ENCODE data around the gene VMO1. TPM values are rescaled to one million over a fixed set of nuclear protein-coding genes. Genes with fewer than 3 reads are reported as not detected.

VMO1 gene
- polyA plus RNA-seq, 1 donor (not counting 4 experiments of a cell fraction or from before 2014, with no cell fraction given) = 0.14 TPM

DNA sequence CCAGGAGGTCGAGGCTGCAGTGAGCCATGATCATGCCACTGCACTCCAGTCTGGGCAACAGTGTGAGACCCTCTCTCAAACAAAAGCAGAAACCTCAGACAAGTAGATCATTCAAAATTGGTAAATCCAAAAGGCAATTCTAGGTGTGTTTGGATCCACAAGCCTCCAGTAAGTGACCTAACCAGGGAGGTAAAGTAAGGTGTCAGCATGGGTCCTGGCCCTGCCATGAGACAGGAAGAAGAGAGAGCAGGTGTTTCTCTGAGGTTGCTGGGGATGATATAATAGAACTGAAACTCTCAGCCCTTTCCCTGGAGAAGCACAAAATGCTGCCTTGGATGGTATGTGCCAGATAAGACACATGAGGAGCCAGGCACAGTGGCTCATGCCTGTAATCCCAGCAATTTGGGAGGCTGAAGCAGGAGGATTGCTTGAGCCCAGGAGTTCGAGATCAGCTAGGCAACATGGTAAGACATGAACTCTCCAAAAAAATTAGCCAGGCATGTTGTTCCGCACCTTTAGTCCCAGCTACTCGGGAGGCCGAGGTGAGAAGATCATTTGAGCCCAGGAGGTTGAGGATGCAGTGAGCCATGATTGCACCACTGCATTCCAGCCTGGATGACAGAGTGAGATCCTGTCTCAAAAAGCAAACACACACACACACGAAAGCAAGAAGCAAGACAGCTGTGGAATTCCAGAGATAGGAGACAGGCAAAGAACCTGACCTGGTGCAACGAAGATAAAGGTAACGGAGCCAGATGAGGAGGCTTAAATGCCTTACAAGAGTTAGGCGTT lies 8.0 kb downstream of the VMO1 start:
- no peaks in the 10 kb centered on the region for H3K36me3 ChIP-seq (ENCODE audit: control insufficient read depth in 2 of 2, extremely low read depth in 1 of 2, insufficient read depth in 2 of 2, low read length in 2 of 2)
- no peak for FAIRE-seq
- no peak overlapping the region for H3K27ac ChIP-seq (ENCODE audit: control insufficient read depth, insufficient read depth, low read length)
- H3K9me1 ChIP-seq (ENCODE audit: control insufficient read depth, extremely low read depth, insufficient read depth, low read length) = no peaks in the 10 kb centered on the region
- no peak overlapping the region for H3K9ac ChIP-seq (ENCODE audit: control insufficient read depth, extremely low read depth, insufficient read depth, low read length)
- no peaks in the 10 kb centered on the region for H3K4me1 ChIP-seq (ENCODE audit: control insufficient read depth, extremely low read depth, insufficient read depth, low read length)
- dilution Hi-C loops (cut with MboI; ENCODE audit: extremely low pct_ligation_motif_present, low sequenced_read_pairs) = no loop called here
- peaks cover 20% of the 10 kb centered on the region for H3K27me3 ChIP-seq (ENCODE audit: control insufficient read depth, extremely low read depth, insufficient read depth, low read length)
- no peak overlapping the region for H3K4me3 ChIP-seq (ENCODE audit: control insufficient read depth in 2 of 3, extremely low read depth in 1 of 3, insufficient read depth in 2 of 3, low read depth in 1 of 3, low read length in 3 of 3)
- no peaks in the 10 kb centered on the region for H4K20me1 ChIP-seq (ENCODE audit: control insufficient read depth, extremely low read depth, insufficient read depth, low read length)
- no peak overlapping the region for H3K4me2 ChIP-seq (ENCODE audit: control insufficient read depth, extremely low read depth, insufficient read depth, low read depth, low read length)
- TF ChIP-seq, protein P1, sequence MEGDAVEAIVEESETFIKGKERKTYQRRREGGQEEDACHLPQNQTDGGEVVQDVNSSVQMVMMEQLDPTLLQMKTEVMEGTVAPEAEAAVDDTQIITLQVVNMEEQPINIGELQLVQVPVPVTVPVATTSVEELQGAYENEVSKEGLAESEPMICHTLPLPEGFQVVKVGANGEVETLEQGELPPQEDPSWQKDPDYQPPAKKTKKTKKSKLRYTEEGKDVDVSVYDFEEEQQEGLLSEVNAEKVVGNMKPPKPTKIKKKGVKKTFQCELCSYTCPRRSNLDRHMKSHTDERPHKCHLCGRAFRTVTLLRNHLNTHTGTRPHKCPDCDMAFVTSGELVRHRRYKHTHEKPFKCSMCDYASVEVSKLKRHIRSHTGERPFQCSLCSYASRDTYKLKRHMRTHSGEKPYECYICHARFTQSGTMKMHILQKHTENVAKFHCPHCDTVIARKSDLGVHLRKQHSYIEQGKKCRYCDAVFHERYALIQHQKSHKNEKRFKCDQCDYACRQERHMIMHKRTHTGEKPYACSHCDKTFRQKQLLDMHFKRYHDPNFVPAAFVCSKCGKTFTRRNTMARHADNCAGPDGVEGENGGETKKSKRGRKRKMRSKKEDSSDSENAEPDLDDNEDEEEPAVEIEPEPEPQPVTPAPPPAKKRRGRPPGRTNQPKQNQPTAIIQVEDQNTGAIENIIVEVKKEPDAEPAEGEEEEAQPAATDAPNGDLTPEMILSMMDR (optimal IDR thresholded peaks at IDR 0.05 in 1 of 3, IDR thresholded peaks at IDR 0.05 in 1 of 3, conservative IDR thresholded peaks at IDR 0.05 in 1 of 3; ENCODE audit: extremely low read depth in 1 of 3, insufficient read depth in 2 of 3, low read length in 3 of 3) = no peak
- TF ChIP-seq EZH2 (IDR thresholded peaks at IDR 0.05; ENCODE audit: low read length) = no peak
- no peaks in the 10 kb centered on the region for H3K79me2 ChIP-seq (ENCODE audit: control insufficient read depth, insufficient read depth, low read length)
- H3K9me3 ChIP-seq (ENCODE audit: control insufficient read depth, low read depth, low read length) = no peaks in the 10 kb centered on the region
- DNase-seq (ENCODE audit: low read depth, low spot score) = no peak
- no peak overlapping the region for H2AFZ ChIP-seq (ENCODE audit: control insufficient read depth, low read length)

DNA sequence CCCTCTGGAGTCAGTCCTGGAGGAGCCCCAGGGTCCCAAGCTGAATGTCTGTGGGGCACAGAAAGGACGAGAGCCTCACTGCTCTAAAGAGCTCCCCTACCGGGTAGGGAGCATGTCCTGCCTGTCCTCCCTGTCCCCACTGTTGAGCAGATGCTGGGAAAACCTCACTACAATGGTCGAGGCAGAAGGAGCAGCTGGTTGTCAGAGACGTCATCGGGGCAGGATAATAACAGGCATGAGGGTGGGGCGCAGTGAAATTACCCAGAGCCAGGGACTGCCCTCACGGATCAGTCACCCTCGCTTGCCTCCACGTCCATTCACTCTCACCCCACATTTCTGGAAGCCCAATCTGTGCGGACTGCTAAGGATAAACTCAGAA lies 13.9 kb downstream of the VMO1 start:
- Histone ChIP-seq H3K27ac (ENCODE audit: control insufficient read depth, insufficient read depth, low read length) (no peak overlapping the region), H3K79me2 (ENCODE audit: control insufficient read depth, insufficient read depth, low read length) (no peaks in the 10 kb centered on the region), H3K27me3 (ENCODE audit: control insufficient read depth, extremely low read depth, insufficient read depth, low read length) (peaks cover 13% of the 10 kb centered on the region), H3K4me3 (ENCODE audit: control insufficient read depth in 2 of 3, extremely low read depth in 1 of 3, insufficient read depth in 2 of 3, low read depth in 1 of 3, low read length in 3 of 3) (no peak overlapping the region), H3K9ac (ENCODE audit: control insufficient read depth, extremely low read depth, insufficient read depth, low read length) (no peak overlapping the region), H3K4me2 (ENCODE audit: control insufficient read depth, extremely low read depth, insufficient read depth, low read depth, low read length) (no peak overlapping the region), H4K20me1 (ENCODE audit: control insufficient read depth, extremely low read depth, insufficient read depth, low read length) (no peaks in the 10 kb centered on the region), H2AFZ (ENCODE audit: control insufficient read depth, low read length) (no peak overlapping the region), H3K4me1 (ENCODE audit: control insufficient read depth, extremely low read depth, insufficient read depth, low read length) (no peaks in the 10 kb centered on the region), H3K9me3 (ENCODE audit: control insufficient read depth, low read depth, low read length) (no peaks in the 10 kb centered on the region), H3K36me3 (ENCODE audit: control insufficient read depth in 2 of 2, extremely low read depth in 1 of 2, insufficient read depth in 2 of 2, low read length in 2 of 2) (no peaks in the 10 kb centered on the region), H3K9me1 (ENCODE audit: control insufficient read depth, extremely low read depth, insufficient read depth, low read length) (no peaks in the 10 kb centered on the region)
- FAIRE-seq (no peak), DNase-seq (ENCODE audit: low read depth, low spot score) (no peak)
- dilution Hi-C loops (cut with MboI; ENCODE audit: extremely low pct_ligation_motif_present, low sequenced_read_pairs) = no loop called here
- TF ChIP-seq, protein P1 (optimal IDR thresholded peaks at IDR 0.05 in 1 of 3, IDR thresholded peaks at IDR 0.05 in 1 of 3, conservative IDR thresholded peaks at IDR 0.05 in 1 of 3; ENCODE audit: extremely low read depth in 1 of 3, insufficient read depth in 2 of 3, low read length in 3 of 3) = no peak
- no peak for TF ChIP-seq EZH2 (IDR thresholded peaks at IDR 0.05; ENCODE audit: low read length)

All from keratinocyte (primary cell).